Activated CD8-positive, alpha-beta memory T cell treated with anti-CD3 and anti-CD28 coated beads, Interleukin-2, amount 10 ng/mL, durations not matched to agents 7 days and 5 days (primary cell): ENCODE measurements around the gene PPIA. TPM values are rescaled to one million over a fixed set of nuclear protein-coding genes. Genes with fewer than 3 reads are reported as not detected.

ENCODE experiments used
- total RNA-seq, 2 experiments: library from RNA; stranded (reverse); gene quantifications; one replicate each; pipeline ENCODE4 v1.2.3, GENCODE V29; 2021

Gene PPIA
- total RNA-seq, 2 experiments from 2014 or later, result 1,935 to 2,367 TPM

Other genes with a start within 250 kb of the PPIA start
- 100 to 1,000 TPM in 1 of 2 experiments, 10 to 100 TPM in 1; 97.4 to 102 TPM for gene DDX56, start 222.8 kb upstream of the PPIA start, total RNA-seq
- 10 to 100 TPM; 74.8 to 77.4 TPM for gene TMED4, start 214.4 kb upstream of the PPIA start, total RNA-seq
- 100 to 1,000 TPM; 134 to 136 TPM for gene OGDH, start 190.1 kb upstream of the PPIA start, total RNA-seq
- 100 to 1,000 TPM; 103 to 120 TPM for gene ZMIZ2, start 47.8 kb upstream of the PPIA start, total RNA-seq
- gene H2AZ2, start 51.4 kb downstream of the PPIA start, total RNA-seq, result 100 to 1,000 TPM; 302 to 331 TPM
- gene PURB, start 88.8 kb downstream of the PPIA start, total RNA-seq, result 10 to 100 TPM; 33.4 to 35.4 TPM
- gene MYO1G, start 182.3 kb downstream of the PPIA start, total RNA-seq, result 100 to 1,000 TPM; 502 to 567 TPM
- 100 to 1,000 TPM in 1 of 2 experiments, 10 to 100 TPM in 1; 87.5 to 113 TPM for gene CCM2, start 203.5 kb downstream of the PPIA start, total RNA-seq